NCI-H1417 treated with DMSO at 0.1 percent for 48 hours (cell line): ENCODE results near the gene POLR3A.
A peak's percentile ranks its signal among the peaks of the same experiment; 100 is the strongest.
"Not testable (repeated sequence)": the region's sequence is repeated elsewhere in the genome, so short reads cannot be mapped to it uniquely, and the experiment has no call there.

Source experiments
- DNase-seq: peaks from one replicate; lab custom pipeline; 2025; lab: John Stamatoyannopoulos, UW

POLR3A gene

DNA sequence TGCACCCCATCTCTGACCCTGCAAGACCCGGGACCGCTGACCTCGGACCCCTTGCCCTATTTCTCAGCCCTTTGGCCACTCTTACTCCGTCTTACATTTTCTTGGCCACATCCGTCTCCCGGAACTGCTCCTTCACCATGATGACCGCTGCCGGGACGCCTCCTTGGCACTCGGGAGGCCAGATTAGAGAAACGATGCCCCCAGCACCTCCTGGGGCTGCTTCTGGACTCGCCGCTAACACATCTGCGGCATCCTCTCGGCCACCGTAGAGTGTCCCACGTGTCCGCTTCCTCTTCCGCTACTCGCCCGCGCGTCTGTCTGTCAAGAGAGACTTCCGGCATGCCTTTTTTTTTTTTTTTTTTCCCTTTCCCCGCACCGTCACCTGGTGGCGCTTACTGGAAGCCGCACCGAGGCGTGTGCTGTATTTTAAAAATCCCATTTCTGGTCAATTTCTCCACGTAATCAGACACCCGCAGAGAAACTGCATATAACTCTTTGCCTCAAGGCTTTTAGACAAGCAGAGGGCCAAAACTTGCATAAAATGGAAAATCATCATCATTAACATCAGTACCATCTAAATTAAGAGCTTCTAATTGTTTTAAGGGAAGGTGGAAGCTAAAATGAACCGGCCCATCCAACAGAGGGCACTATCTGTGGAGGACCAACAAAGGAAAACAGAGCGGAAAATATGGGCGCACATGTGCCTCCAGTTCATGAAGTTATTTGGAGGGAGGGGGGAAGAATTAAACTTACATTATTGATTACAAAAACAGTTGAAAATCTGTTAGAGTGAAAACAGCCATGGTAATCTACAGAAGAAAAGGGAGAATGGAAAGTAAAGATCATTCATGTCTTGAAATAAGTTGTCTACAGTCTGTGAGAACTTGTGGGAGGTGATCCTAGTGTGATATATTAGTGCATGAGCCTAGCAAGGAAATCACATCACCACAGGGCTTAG, at the start of gene POLR3A:
TSS of gene POLR3A (minus strand) at position 247 of the 958 bp plus-strand sequence. CDS start at position 139, 108 bp downstream.
- DNase-seq: peak; percentile 59

DNA sequence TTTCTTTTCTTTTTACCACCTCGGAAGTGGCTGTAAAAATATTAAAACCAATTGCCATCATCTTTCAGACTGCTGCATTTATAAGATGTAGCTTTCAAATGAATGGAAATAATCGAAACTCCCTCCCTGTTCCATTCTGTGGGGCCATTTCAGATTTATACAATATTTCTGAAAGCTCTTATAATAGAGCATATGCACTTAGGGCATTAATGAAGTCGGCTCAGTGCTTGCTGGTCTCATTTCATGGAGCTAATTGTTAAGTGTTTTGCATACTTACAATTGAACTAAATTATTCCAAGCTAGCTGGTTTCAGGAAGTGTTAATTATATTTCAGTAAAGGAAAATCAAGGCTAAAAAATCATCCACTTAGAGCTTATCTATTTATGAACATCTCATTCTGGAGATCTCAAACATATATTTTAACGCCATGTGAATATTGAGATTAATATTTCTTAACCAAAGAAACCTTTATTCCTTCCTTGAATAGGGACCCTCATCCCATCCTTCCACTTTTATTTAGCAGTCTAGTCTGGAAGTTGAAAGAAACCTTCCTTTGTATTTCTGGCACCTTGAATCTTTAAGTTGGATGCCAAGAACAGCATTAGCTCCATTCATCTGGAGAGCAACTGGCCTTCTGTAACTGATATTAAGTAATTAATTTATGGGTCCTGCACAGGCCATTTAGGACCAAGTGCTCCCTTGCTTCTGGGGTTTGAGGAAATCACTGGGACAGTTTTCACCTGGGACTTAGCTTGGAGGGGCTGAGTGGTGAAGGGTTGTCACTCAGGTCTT, 49.4 kb upstream of the POLR3A start:
- no peak for DNase-seq

DNA sequence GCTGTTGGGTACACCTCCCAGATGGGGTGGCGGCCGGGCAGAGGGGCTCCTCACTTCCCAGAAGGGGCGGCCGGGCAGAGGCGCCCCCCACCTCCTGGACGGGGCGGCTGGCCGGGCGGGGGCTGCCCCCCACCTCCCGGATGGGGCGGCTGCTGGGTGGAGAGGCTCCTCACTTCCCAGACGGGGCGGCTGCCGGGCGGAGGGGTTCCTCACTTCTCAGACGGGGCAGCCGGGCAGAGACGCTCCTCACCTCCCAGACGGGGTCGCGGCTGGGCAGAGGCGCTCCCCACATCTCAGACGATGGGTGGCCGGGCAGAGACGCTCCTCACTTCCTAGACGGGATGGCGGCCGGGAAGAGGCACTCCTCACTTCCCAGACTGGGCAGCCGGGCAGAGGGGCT, 46.5 kb upstream of the POLR3A start:
- not testable (repeated sequence) for DNase-seq

DNA sequence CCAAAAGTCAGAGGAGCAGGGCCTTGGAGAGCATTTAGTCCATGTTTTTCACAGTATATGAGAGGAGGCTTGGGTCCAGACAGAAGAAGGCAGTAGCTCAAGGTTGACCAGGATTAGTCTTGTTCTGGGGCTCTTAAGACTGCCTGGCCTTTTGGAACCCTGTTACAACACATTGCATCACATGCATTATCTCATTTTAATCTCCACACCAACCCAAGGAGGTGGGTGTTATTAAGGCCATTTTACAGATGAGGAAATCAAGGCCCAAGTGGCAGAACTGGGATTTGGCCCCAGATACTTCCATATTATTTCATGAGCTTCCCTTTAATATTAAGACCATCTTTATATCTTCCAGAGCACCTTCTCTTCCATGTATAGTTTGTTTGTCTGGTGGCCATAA, 43.2 kb upstream of the POLR3A start:
- no peak for DNase-seq

DNA sequence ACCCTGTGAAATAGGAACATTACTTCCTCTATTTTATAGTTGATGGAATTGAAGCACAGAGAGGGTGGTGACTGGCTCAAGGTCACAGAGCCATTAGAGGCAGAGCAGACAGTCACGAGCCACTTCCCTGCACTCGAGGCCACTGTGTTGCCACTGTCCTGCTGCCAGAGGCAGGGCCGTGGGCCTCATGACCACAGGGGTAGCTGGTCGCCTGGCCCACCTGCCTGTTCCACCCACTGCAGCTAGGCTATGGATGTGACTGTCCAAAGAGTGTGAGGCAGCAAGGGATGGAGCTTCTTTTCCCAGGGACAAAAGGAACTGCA, 42.5 kb upstream of the POLR3A start:
- DNase-seq: no peak

DNA sequence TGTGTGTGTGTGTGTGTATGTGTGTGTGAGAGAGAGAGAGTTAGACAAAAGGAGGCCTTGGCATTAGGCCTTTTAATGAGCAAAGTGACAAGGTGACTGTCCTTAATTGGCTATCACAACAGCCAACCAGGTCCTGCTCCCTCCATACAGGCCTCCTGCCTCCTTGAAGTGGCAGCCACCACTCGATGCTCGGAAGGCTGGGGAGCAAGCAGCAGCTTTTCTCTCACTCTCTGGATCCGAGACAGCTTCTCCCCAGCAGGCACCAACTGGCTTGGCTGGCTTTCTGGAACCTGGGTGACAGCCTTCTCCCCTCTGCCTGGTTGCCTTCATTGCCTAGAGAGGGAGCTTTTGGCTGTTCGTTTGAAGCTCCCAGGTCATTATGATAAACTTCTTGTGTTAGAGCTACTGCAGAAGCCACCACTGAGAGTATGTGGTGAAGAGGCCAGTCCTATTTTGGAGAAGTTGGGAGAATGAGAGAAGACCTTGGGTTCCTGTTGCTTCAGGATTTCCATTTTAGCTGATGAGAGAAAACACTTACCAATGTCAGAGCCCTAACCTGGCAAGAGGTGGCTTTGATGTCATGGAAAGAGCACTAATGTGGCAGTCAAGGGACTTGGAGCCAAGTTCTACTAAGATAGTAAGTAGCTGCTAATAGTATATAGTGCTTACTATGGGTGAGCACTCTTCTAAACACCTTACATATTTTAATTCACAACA, 42.0 kb upstream of the POLR3A start:
- no peak for DNase-seq

DNA sequence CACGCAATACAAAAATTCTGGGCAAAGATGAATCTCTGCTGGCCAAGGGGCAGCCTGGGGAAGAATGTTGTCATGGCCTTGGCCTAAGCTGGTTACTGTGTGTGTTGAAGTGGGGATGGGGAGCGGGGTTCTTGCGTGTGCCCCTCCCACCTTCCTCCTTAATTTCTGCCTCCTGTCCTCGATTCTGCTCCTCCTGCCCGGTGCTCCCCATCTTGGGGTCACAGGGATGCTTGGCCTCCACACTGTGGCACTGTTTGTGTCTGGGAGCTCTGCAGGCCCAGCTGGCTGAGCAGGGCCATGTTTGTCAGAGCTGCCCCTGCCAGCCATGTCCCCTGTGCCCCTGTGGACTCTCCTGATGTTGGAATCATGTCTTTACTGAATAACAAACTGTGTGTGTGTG, 41.4 kb upstream of the POLR3A start:
- no peak for DNase-seq

DNA sequence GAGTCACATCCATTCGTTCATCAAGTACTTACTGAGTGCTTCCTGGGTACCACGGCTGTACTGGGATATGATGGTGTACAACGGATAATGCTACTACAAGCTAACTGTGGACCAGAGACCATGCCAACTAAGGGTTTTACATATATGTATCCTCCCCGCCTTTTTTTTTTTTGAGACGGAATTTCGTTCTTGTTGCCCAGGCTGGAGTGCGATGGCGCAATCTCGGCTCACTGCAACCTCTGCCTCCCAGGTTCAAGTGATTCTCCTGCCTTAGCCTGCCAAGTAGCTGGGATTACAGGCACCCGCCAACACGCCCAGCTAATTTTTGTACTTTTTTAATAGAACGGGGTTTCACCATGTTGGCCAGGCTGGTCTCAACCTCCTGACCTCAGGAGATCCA, 40.7 kb upstream of the POLR3A start:
- DNase-seq: not testable (repeated sequence)

DNA sequence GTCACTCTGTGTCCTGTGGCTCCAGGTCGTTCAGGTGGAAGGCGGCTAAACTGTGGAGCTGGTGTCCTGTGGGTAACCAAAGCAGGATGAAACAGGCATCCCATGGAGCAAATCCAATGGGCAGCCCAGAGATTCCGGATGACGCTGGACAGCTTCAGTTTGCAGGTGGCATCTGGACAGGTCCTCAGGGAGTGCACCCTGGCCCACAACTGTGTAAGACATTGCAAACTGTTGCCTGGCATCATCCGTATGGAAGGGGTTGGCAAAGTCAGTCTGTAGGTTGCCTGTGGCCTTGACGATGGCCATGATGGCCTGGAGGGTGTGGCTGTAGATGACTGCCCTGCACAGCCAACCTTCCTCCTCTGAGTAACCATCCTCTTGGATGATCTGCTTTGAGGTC, 39.8 kb upstream of the POLR3A start:
- no peak for DNase-seq

DNA sequence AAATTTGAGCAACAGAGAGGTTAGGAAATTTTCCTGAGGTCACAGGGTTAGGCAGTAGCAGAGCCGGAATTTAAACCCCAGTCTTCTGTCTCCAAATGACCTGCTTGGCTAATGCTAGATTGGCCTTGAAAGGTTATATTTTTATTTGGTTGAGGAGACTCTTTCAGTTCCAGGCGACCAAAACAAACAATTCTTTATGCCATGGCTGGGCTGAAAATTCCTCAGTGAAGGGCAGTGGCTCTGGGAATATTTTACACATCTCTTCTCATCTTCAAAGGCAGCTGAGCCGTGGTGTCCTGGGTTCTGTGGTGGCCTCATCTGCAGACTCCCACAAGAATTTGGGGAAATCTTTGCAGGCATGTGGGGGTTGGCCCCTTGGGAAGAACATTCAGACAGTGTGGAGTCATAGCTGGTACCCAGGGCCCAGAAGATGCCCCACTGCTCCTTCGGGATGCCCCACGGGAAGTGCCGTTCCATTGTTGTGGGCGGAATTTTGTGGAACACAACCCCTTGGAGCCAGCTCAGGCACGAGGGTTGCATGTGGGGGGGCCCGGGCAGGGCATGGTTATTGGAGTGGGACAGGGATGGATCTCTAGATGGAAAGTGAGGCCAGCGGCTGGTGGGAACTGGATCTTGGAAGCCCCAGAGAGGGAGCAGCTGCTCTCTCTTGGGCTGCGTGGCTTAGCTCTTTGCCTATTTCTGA, 37.6 kb upstream of the POLR3A start:
- DNase-seq: no peak

DNA sequence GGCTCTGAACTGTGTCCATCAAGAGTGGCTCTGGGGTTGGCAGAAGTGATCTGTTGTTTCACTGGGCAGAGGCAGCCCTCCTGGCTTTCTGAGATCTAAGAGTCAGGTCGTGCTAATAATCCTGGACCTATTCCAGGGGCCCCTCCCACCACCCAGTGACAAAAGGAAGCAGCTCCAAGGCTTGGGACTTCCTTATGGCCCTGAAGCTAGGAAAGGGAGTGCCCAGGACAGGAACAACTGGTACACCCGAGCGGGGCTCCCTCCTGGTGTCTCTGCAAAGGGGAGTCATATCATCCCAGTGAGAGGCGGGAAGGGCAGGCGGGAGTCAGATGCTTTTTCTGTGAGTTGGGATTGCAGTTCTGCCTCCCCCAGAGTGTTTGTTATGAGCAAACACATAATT, 36.7 kb upstream of the POLR3A start:
- no peak for DNase-seq

DNA sequence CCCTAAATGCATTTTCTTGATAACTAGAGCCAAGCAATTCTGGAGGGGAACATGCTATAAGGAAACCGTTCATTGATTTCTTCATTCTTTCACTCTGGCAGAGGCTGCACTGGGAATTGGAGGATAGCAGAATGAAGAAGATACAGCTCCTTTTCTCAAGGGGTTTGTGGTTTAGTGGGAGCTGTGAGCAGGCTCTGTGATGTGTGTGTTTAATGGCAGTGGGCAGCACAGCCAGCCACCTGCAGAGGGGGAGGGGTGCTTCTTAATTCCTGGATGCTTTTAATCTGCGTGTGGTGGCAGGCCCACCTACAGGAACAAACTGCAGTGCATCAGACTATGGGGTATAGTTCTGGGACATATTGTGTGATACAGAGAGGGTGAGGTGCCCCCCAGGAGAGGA, 36.3 kb upstream of the POLR3A start:
- no peak for DNase-seq

DNA sequence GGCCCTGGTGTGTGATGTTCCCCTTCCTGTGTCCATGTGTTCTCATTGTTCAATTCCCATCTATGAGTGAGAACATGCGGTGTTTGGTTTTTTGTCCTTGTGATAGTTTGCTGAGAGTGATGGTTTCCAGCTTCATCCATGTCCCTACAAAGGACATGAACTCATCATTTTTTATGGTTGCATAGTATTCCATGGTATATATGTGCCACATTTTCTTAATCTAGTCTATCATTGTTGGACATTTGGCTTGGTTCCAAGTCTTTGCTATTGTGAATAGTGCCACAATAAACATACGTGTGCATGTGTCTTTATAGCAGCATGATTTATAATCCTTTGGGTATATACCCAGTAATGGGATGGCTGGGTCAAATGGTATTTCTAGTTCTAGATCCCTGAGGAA, 35.6 kb upstream of the POLR3A start:
- DNase-seq: not testable (repeated sequence)

DNA sequence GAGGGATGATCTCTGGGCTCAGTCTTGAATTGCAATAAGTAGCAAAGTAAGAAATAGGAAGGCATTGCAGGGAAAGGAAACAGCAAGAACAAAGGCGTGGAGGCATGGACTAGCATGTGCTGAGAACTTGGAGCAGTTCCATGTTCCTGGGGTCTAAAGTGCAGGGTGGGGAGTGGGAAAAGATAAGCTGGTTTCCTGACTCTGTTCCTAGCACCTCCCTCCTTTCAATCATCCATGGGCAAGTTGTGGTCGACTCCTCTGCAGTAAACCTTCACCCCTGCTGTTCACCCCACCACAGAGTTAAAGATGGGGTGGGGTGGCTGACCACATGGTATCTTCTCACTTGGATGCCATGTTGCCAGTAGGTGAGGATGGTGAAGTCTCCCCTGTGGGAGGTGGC, 33.9 kb upstream of the POLR3A start:
- no peak for DNase-seq

DNA sequence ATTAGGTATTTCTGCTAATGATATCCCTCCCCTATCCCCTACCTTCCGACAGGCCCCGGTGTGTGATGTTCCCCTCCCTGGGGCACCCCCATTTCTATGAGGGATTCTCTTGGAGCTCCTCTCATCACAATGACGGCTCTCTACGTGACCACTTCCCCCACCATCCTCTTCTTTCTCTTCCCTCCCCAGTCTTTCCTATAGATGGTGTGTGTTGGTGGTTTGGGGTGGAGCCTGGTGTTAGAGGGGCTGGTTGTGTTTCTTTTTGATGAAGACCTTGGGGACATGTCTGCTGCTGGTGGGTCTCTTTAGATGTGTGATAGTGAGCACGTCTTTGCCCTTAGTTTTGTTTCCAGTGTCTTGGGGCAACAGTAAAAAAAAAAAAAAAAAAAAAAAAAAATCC, 33.0 kb upstream of the POLR3A start:
- DNase-seq: no peak

DNA sequence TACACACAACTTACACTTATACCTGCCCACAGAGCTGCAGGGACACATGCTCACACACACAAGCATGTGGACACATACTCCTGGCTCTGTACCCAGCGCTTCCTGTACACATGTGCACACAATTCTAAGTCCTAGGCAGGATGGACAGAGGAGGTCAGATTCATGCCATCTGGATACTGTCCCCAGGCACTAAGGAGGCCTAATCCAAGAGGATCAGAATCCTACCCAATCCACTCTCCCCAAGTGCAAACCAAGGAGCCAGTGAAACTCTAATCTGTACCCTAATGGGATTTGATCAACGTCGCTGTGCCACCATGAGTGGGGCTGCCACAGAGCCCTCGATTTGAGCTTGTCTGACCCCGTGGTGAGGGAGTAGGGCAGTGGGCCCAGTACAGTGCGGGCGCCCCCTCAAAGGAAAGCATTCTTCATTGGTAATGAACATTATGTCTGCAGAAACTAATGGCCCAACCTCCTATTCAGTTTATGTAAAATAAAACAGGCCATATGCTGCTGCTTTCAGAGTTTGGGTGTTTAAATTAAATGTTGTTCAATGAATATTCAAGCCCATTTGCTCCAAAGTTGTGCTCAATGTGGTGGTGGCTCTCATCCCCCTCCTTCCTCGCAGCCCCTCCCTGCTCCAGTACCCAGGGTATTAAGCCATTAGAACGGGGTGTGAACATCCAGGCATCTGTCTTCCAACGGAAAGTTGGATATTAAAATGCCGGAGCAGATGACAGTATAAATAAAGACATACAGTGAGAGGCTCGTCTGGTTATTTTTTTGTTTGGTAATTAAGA, 30.8 kb upstream of the POLR3A start:
- DNase-seq: no peak

DNA sequence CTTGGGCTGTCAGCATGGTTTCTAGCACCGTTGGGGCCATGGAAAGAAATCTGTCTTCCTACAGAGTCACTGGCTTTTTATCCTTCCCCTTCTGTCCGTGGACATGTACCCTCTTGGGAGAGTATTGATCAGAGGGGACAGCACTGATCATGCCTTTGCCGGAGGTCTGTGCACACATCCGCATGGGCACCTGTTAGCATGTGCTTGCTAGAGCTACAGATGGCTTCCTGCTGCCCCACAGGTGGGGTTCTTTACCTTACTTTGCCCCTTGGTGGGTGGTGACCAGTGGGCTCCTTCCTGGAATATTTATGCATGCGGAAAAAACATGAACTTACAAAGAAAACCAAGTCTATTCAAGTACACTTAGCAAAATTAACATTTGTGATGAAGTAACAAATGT, 29.2 kb upstream of the POLR3A start:
- no peak for DNase-seq

DNA sequence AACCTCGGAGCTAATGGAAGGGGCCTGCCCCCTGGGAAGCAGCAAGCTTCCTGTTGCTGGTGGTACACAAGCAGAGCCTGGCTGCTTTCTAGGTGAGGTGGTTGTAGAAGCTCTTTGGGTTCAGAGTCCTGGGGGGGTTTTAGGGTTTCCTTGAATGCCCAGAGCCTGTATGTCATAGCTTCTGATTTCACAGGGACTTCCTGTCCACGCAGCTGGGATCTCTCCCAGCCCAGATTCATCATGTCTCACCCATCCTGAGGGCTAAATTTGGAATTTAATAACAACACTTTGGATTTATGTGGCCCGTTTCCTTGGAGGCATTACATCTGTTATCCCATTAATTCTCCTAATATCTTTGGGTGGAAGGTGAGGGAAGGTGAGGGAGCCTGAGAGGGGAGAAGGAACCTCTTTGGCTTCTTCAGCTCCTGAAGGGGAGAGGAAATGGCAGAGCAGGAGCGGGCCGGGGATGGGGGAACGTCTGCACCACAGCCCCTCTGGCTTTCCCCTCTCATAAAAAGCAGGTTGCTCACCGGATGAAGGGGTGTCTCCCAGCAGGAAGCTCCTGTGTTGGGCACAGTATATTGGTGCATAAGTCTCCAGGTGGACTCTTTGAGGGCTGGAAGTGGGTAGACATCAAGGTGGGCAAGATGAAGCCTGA, 24.0 kb upstream of the POLR3A start:
- DNase-seq: no peak

DNA sequence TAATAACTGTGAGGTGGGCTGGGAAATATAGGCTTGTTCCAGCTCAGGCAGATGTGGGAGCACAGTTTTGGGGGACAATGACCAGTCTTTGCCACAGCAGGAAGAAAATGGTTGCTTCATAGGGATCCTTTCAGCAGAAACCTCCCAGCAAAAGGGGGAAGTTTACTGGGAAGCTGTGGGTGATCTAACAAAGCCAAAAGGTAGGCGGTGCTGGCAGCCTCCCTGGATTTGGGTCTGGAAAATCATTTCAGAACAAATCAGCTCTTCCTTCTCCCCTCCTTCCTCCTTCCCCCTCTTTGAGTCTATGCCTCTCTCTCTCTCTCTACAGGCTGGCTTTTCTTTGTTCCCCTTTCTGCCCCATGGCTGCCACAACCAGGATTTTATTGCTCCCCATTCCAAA, 20.5 kb upstream of the POLR3A start:
- DNase-seq: no peak

DNA sequence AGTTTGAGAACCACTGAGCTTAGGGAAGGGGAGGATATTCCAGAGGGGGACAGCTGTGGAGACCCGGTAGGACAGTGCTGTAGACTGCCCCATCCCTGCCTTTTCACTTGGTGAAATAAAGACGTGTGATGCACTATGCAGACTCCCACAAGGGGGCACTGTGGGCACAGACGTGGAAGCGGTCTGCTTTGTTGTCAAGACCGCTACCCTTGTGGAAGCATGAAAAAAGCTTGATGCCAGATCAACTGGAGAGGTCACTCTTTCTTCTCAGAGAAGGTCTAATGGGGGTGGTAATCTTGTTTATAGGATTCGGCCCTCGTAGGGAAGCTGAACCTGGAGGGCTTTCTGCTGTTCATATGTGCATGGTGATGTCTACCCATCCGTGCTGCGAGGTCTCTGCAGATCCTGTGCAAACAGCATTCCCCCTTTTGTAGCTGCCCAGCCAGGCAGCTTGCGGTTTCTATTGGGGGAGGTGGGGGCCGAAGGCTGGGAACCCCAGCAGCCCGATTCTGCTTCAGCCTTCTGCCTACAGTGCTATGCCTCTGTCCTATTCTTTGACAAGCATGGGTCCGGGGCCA, 18.1 kb upstream of the POLR3A start:
- no peak for DNase-seq
